HG03025 (cell line): ENCODE measurements around the gene KRTAP19-1.
"Not testable (repeated sequence)": the region's sequence is repeated elsewhere in the genome, so short reads cannot be mapped to it uniquely, and the experiment has no call there.

Experiments
- ATAC-seq: cut with Tn5 transposase; IDR thresholded peaks from one replicate; pipeline ENCODE4 v1.9.1; 2021; ENCODE audit warnings: mild to moderate bottlenecking, moderate library complexity; ENCODE audit not compliant: unreplicated experiment, low FRiP score

Gene KRTAP19-1

GRCh38 chr21:30480145-30480544 is at the start of gene KRTAP19-1:
Gene KRTAP19-1, minus strand, starts transcription at chr21:30480367. Its CDS starts 50 bp downstream, at chr21:30480317.
- ATAC-seq, result no peak

DNA sequence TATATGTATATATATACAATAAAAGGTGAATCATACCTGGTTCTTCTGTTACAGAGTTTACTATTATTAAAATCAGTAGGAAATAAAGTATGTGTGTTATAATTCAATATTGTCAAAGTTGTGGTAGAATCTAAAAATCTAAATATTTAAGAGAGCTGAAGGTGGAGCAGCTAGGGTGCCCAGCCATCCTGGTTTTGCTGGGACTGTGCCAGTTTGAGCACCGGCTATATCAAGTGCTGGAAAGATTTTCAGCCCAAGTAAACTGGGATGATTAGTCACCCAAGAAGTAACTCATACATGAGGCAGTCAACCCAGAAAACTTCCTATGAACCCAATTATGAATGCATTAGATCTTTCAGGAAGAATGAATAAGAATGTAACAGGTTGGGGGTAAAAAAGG is 38.7 kb upstream of the KRTAP19-1 start:
- no peak for ATAC-seq

DNA sequence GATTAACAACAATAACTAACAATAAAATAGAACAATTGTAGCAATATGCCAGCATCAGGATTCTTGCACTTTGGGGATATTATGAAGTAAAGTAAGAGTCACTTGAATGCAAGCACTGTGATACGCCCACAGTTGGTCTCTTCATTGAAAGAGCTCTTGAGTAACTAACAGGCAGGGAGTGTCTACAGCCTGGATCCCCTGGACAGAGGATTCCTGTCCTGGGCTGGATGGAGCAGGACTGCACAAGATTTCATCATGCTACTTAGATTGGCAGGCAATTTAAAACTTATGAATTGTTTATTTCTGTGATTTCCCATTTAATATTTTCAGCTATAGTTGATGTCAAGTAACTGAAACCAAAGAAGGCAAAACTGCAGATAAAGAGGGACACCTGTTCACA is 35.5 kb upstream of the KRTAP19-1 start:
- no peak for ATAC-seq

- not testable (repeated sequence) for ATAC-seq
Observed at GRCh38 chr21:30505621-30506205, 25.5 kb upstream of the KRTAP19-1 start.

- ATAC-seq, result no peak
Observed at GRCh38 chr21:30502041-30502440, 21.9 kb upstream of the KRTAP19-1 start, which contains the start of gene KRTAP19-5. Gene KRTAP19-5, minus strand, starts transcription at chr21:30502141. Its CDS starts 51 bp downstream, at chr21:30502090.

DNA sequence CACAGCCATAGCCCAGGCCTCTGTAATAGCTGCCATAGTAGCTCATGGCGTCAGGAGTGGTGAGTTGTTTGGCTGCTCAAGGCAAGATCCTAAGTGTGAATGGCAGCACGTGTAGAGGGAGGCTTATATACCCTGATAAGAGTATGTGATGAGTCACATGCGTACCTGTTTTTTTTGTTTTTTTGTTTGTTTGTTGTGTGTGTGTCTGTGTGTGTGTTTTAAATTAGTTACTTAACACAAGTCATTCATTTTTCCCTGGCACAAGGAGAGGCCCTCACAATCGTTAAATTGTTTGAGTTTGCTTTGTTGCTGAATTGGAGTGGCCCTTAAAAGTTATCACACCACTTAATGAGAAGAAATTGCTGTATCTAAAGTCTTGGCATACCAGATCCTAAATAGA is 16.9 kb upstream of the KRTAP19-1 start, which contains the start of gene KRTAP19-4:
TSS of gene KRTAP19-4 (minus strand) at position 101 of the 400 bp plus-strand sequence. CDS start at position 46, 55 bp downstream.
- ATAC-seq, result no peak

GRCh38 chr21:30491963-30492428 is 11.8 kb upstream of the KRTAP19-1 start, which contains the start of gene KRTAP19-3:
Gene KRTAP19-3, minus strand, starts transcription at chr21:30492013. Its CDS starts 56 bp downstream, at chr21:30491957.
- ATAC-seq, result no peak

DNA sequence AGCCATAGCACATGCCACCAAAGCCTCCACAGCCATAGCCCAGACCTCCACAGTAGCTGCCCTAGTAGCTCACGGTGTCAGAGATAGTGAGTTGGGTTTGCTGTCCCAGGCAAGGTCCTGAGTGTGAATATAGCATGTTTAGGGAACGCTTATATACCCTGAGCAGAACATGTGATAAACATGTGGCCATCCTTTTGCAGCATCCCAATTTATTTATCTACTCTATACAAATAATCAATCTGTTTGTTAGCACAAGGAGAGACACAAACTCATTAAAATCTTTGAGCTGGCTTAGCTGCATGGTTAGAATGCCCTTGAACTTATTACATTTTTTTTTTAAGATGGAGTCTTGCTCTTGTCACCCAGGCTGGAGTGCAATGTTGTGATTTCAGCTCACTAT is 7.2 kb upstream of the KRTAP19-1 start, which contains the start of gene KRTAP19-2:
TSS of gene KRTAP19-2 (minus strand) at position 101 of the 400 bp plus-strand sequence. CDS start at position 13, 88 bp downstream.
- ATAC-seq, result no peak

GRCh38 chr21:30486180-30486579 is 6.0 kb upstream of the KRTAP19-1 start:
- no peak for ATAC-seq

GRCh38 chr21:30482130-30482529 is 2.0 kb upstream of the KRTAP19-1 start:
- ATAC-seq, result no peak

GRCh38 chr21:30479259-30479658 is 908 bp downstream of the KRTAP19-1 start:
- ATAC-seq, result no peak

GRCh38 chr21:30478004-30478403 is 2.2 kb downstream of the KRTAP19-1 start:
- no peak for ATAC-seq

DNA sequence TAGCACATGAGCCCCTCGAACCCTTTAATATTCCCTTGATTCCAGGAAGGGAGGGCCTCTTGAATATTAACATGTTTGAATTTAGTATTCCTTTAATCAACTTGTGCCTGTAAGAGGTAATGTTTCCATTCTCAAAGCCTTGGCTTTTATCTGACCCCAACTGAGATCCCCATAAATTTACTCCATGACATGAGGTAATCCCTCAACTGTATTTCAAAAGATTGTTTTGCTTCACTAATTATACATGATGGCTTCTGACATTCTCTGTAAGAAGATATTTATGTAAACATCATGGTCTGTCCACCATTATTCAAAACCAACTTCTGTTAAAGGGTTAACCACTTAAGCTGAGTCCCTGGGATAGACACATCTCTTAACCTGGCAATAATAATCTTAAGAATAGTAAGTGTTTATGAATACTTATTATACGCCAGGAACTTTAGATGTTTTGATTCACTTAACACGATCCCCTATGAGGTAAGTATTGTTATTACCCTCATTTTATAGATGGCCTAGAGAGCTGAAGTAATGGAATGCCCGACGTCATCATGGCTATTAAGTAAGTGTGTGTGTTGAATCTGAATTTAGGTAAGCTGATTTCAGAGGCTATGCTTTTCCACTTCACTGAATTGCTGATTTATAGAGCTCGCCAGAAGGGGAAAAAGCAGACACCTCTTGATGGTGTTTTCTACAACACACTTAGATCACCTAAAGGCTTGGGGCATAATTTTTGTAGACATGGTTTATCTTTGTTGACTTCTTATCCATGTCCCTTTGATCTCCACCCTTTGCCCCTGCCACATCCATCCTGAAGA is 11.1 kb downstream of the KRTAP19-1 start:
- ATAC-seq, result no peak

GRCh38 chr21:30463713-30464112 is 16.5 kb downstream of the KRTAP19-1 start:
- no peak for ATAC-seq

- ATAC-seq, result no peak
Observed at GRCh38 chr21:30448514-30448913, 31.7 kb downstream of the KRTAP19-1 start.

- no peak for ATAC-seq
Observed at GRCh38 chr21:30447056-30447455, 33.1 kb downstream of the KRTAP19-1 start.

GRCh38 chr21:30444204-30444603 is 36.0 kb downstream of the KRTAP19-1 start:
- ATAC-seq, result no peak

- ATAC-seq, result no peak
Observed at GRCh38 chr21:30443226-30443625, 36.9 kb downstream of the KRTAP19-1 start.

- no peak for ATAC-seq
Observed at GRCh38 chr21:30439975-30440374, 40.2 kb downstream of the KRTAP19-1 start, which contains the start of gene KRTAP15-1. Gene KRTAP15-1, plus strand, starts transcription at chr21:30440275. Its CDS starts 53 bp downstream, at chr21:30440328.

- no peak for ATAC-seq
Observed at GRCh38 chr21:30437010-30437565, 43.1 kb downstream of the KRTAP19-1 start.
